HL-60 (cell line): ENCODE measurements around the gene ASB5.

Experiments used
- DNase-seq, 2 experiments: peaks; one replicate each; pipeline ENCODE4 v3.0.0-alpha.2; 2010 to 2020; ENCODE audit warnings: low read depth in 1 of 2, low spot score in 1 of 2
- H3K27ac ChIP-seq: fragments of 250-450 bp; sonication (Bioruptor Pico); replicated peaks from 2 replicates; pipeline ENCODE4 v1.5.1; 2020; ENCODE audit warnings: mild to moderate bottlenecking, moderate library complexity
- H3K27me3 ChIP-seq: fragments of 250-450 bp; sonication (Bioruptor Pico); 2 replicates; pipeline ENCODE4 v1.5.1; 2021; ENCODE audit warnings: mild to moderate bottlenecking, moderate library complexity; ENCODE audit not compliant: insufficient read depth, poor library complexity, severe bottlenecking
- H3K4me3 ChIP-seq: replicated peaks from 2 replicates; pipeline ENCODE4 v1.5.1; 2011; ENCODE audit warnings: mild to moderate bottlenecking, control low read depth, low read length; ENCODE audit not compliant: insufficient read depth
- CTCF ChIP-seq: IDR thresholded peaks from one replicate; pipeline ENCODE4 v1.5.1; 2011; ENCODE audit warnings: low read length, control low read depth, inconsistent platforms; ENCODE audit not compliant: insufficient read depth
- GABPA ChIP-seq: IDR thresholded peaks from 2 replicates; pipeline ENCODE4 v1.6.1; 2012; ENCODE audit warnings: low read depth
- POLR2AphosphoS5 ChIP-seq: IDR thresholded peaks from 2 replicates; pipeline ENCODE4 v1.6.1; 2012; ENCODE audit warnings: low read depth
- REST ChIP-seq: IDR thresholded peaks from 2 replicates; pipeline ENCODE4 v1.6.1; 2012; ENCODE audit warnings: low read depth; ENCODE audit not compliant: insufficient replicate concordance
- SPI1 ChIP-seq: IDR thresholded peaks from 2 replicates; pipeline ENCODE4 v1.6.1; 2012; ENCODE audit warnings: low read depth, mild to moderate bottlenecking, borderline replicate concordance

Gene ASB5

GRCh38 chr4:176277162-176277904 lies 8.3 kb upstream of the ASB5 start:
- no peak for TF ChIP-seq SPI1
- peak; percentile 13 for TF ChIP-seq CTCF
- DNase-seq: peak in 1 of 2 experiments; percentile 19
- Histone ChIP-seq H3K27ac (no peak overlapping the region), H3K4me3 (no peak overlapping the region), H3K27me3 (no peaks in the 10 kb centered on the region)

- TF ChIP-seq POLR2AphosphoS5 (no peak), GABPA (no peak), CTCF (no peak), REST (no peak), SPI1 (no peak)
- no peak overlapping the region for H3K27ac ChIP-seq
- no peaks in the 10 kb centered on the region for H3K27me3 ChIP-seq
- no peak for DNase-seq
- H3K4me3 ChIP-seq: no peak overlapping the region
Observed at GRCh38 chr4:176276710-176277109, 7.7 kb upstream of the ASB5 start.

- TF ChIP-seq POLR2AphosphoS5 (no peak), REST (no peak), GABPA (no peak), CTCF (no peak), SPI1 (no peak)
- no peak for DNase-seq
- Histone ChIP-seq H3K27me3 (no peaks in the 10 kb centered on the region), H3K27ac (no peak overlapping the region), H3K4me3 (no peak overlapping the region)
Observed at GRCh38 chr4:176274441-176274840, 5.4 kb upstream of the ASB5 start.

- Histone ChIP-seq H3K4me3 (no peak overlapping the region), H3K27ac (no peak overlapping the region), H3K27me3 (no peaks in the 10 kb centered on the region)
- DNase-seq: no peak
- no peak for TF ChIP-seq CTCF
- no peak for TF ChIP-seq REST
- TF ChIP-seq GABPA: no peak
- no peak for TF ChIP-seq POLR2AphosphoS5
- no peak for TF ChIP-seq SPI1
Observed at GRCh38 chr4:176273736-176274135, 4.7 kb upstream of the ASB5 start.
